ENCODE results near the gene KRT85.
"Not testable (repeated sequence)": the region's sequence is repeated elsewhere in the genome, so short reads cannot be mapped to it uniquely, and the experiment has no call there.

KRT85 gene

DNA sequence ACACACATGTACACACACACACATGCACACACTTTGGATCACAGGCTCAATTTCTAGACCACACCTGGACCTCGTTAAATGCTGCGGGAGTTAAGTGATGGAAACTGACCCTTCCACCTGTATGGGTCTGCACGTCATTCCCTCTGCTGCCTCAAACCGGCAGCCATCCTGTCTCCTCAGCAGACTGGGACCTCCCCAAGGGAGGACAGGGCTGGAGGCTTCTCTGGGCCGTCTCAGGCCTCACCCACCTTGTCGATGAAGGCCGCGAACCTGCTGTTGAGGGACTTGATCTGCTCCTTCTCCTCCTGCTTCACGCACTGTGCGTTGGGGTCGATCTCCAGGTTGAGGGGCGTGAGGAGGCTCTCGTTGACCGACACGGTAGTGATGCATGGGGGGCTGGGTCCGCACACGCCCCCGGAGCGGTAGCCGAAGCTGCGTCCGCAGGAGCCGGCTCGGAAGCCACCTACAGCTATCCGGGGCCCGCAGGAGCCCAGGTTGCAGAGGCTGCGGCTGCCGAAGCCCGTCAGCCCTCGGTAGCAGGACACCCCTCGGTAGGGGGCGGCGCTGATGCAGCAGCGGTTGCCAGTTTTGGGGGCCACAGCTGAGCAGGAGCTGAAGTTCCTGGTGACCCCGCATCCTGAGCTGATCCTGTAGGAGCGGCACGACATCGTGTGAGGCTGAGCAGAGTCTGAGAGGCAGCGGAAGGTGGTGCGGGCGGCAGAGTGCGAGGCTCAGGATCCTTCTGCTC, at the start of gene KRT85:
Gene KRT85, minus strand, starts transcription at position 744 of the 748 bp plus-strand sequence. Its CDS starts 76 bp downstream, at position 668.
- DNase-seq (ENCODE audit: low spot score) = no peak

DNA sequence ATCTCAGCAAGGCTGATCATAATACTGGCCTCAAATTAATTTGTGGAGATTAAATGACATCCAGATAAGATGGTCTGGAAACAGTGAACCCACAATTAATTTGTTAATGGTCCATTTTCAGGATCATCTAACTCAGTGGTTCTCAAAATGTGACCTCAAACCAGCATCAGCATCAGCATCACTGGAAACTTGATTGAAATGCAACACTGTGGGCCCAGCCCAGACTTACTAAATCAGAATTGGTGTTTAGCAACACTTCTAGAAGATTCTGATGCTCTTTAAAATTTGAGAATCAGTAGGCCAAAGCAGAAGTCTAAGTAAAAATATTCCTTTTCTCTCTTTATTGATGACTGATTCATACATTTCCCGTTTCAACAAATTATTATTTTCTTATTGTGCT, 49.5 kb upstream of the KRT85 start:
- DNase-seq (ENCODE audit: low spot score) = no peak

DNA sequence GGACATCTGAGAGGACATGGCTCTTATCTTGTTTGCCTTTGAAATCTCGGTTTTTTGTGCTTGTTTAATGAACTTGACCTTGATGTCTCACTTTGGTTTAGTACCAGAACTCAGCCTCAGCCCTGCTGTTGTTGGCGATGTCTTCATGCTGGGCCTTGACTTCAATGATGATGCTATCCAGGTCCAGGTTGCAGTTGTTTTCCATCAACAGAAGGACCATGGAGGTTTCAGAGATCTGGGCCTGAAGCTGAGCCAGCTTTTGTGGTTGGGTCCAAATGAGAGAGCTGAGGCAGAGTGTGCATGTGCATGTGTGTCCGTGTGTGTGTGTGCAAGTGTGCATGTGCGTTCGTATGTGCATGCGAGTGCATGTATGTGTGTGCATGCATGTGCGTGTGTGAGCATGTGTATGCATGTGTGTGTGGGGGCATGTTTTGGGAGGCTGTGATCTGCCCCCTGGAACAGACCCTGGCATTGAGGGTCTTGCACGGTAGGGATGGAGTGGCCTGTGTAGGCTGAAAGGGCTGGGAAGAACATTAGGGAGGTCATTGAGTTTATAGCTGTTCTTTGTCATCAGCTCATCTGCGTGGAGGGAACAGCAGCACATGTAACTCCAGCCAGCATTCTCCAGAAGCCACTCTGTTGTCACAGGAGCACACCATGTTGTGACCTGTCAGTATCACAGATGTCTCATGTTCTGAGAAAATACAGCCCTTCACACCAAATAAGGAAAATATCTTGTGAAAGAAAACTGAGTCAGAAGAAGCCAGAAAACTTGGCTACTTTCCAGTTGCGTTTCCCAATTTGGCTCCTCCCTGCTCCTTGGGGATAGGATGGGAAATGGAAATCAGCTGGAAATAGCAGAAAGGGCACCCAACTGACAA, 48.8 kb upstream of the KRT85 start:
- no peak for DNase-seq (ENCODE audit: low spot score)

DNA sequence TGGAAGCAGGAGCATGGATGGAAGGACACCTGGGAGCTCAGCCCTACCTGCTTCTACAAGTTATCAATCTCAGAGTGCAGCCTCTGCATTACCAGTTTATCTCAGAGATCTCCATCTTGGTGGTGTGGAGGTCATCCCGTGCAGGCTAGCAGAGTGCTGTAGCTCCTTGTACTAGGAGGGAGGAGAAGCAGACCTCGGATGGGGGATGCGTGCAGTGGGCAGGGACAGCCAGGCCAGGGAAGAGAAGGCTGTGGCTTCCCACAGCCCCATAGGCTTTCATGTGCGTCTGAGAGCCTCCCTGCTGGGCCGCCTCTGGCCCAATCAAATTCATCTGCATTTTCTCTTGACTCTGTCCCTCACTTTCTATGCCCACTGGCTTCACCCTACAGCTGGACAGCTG, 47.7 kb upstream of the KRT85 start:
- no peak for DNase-seq (ENCODE audit: low spot score)

DNA sequence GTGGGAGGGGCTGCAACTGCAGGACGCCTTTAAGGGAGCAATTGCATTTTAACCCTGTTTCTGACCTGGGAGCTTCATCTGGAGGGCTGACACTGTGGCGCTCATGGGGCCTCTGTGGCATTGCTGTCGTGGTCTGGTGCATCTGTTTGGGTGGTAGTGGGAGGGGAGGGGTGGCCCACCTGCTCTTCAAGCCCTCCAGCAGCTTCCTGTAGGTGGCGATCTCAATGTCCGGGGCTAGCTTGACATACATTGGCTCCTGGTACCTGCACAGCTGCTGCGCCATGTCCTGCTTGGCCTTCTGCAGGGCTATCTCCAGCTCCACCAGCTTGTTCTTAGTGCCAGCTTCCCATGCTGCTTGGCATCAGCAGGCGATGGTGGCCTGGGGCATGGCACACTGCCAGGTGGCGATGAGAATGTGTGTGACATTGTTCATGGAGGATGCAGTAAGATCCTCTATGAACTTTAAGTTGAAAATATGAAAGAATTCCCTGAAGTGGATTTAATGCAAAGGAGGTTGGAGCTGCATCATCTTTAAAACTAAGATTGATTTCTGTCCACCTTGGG, 46.6 kb upstream of the KRT85 start:
- no peak for DNase-seq (ENCODE audit: low spot score)

DNA sequence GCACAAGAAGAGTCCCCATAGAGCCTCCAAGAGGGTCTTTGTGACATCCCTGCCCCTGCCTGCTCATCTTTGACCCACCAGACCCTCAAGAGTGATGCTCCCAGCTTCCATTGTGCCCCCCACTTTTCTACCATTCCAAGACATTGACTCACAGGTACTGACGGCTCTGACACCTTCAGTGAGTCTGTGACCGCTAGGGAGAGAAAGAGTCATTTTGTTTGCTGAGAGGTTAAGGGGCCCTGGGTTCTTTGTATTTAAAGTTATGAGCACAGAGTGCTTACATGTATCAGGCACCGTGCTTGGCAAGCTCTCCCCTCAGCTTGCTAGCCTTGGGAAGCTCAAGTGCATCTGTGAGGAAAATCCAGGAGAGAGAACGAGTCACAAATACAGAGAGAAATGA, 45.9 kb upstream of the KRT85 start:
- DNase-seq (ENCODE audit: low spot score) = no peak

DNA sequence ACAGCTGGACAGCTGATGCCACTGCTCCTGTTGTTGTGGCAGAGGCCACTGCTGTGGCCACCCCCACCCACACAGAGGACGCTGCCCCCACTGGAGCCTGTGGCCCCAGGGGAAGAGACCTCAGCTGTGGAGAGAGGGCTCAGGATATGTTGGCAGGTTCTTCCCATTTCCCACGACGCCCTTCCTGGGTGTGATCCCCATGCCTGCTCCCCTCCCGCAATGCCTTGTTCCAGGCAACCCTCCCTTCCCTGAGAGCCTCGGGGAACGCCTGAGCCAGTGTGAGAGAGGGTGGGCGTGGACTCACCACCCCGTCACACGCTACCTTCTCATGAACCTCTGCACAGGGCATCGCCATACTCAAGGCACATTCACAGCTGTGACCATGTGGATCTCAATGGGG, 44.5 kb upstream of the KRT85 start:
- DNase-seq (ENCODE audit: low spot score) = no peak

DNA sequence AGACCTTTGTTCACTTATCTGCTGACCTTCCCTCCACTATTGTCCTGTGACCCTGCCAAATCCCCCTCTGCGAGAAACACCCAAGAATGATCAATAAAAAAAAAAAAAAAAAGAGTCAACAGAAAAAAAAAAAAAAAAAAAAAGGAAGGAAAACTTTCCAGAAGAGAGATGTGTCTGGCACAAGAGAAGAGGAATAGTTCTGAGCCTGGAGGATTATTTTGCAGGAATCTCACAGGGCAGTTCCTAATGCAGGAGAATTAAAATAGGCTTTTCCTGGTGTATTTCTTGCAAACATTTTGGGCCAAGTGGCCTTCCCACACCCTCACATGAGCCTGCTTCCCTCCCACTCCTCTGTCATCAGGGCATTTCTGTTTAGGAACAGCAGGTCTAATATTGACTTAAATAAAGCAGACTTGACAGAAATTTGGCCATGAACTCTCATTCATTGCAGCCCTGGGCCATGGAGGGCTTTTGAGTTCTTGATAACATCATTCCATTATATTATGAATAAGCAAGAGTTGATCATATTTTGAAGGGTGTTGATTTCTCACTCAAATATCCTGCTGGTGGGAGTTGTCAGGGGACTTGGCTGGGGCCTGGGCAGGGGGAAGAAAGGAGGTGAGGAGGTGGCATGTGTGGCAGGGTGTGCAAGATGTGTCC, 43.4 kb upstream of the KRT85 start:
- not testable (repeated sequence) for DNase-seq (ENCODE audit: low spot score)

DNA sequence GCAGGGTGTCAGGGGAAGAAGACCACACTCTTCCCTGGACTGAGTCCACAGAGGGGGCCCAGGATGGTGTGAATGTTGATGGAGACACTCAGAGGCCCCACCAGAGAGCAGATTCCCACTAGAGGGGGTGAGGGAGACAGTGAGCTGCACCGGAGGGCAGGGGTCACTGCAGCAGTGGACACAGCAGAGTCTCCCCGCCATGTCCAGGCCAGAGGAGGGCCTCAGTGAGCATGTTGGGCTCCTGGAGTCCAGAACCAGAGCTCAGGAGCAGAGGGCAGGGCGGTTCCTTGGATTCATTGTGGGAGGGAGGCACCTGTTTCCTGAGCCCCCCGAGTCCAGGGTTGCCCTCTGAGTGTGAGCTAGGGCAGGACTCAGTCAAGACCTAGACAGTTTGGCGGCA, 40.6 kb upstream of the KRT85 start:
- DNase-seq (ENCODE audit: low spot score) = no peak

DNA sequence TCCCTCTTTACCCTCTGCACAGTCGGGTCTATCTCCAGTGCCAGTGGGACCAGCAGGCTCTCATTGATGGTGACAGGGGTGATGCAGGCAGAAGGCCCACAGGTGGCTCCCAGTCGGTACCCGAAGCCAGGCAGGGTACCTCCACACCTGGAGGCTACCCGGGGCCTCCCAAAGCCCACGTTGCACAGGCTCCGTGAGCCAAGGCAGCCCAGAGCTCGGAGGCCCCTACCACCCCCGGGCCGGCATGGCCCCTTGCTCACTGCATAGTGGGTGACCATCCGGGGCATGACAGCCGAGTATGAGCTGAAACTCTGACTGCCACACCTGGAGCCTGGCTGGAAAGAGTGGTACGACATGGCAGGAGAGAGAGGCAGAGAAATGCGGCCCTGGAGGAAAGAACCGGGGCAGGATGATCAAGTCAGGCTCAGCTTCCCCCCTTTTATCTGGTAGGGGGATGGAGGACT, 38.7 kb upstream of the KRT85 start, which contains the start of gene KRT82:
Gene KRT82, minus strand, starts transcription at position 414 of the 464 bp plus-strand sequence. Its CDS starts 58 bp downstream, at position 356.
- DNase-seq (ENCODE audit: low spot score) = no peak

DNA sequence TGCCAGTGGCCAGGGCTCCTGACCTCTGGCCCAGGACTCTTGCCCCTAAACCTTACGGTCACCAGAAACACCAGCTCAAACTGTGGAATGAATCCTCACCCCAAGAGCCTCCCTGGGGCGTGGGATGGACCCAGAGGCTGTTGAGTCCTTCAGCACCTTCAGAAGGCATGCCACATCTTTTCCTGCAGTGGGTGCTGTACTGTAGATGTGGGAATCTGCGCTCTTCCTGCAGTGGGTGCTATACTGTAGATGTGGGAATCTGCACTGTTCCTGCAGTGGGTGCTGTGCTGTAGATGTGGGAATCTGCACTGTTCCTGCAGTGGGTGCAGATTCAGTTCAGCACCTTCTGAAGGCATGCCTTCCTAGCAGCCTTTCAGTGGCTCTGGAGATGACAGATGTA, 37.7 kb upstream of the KRT85 start:
- no peak for DNase-seq (ENCODE audit: low spot score)

DNA sequence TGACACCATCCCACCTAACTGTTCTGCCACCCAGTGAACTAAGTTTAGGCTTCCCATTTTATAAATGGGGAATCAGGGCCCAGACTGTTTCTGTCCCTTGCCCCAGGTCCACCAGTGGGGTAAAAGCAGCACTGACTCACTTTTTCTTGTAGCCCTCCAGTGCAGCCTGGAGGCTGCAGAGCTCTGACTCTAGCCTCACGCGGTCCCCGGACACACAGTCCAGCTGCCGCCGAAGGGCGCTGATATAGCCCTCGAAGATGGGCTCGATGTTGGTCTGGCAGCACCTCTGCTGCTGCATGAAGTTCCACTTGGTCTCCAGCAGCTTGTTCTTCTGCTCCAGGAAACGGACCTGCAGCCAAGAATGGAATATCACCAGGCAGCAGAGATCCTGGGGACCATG, 36.3 kb upstream of the KRT85 start:
- no peak for DNase-seq (ENCODE audit: low spot score)

DNA sequence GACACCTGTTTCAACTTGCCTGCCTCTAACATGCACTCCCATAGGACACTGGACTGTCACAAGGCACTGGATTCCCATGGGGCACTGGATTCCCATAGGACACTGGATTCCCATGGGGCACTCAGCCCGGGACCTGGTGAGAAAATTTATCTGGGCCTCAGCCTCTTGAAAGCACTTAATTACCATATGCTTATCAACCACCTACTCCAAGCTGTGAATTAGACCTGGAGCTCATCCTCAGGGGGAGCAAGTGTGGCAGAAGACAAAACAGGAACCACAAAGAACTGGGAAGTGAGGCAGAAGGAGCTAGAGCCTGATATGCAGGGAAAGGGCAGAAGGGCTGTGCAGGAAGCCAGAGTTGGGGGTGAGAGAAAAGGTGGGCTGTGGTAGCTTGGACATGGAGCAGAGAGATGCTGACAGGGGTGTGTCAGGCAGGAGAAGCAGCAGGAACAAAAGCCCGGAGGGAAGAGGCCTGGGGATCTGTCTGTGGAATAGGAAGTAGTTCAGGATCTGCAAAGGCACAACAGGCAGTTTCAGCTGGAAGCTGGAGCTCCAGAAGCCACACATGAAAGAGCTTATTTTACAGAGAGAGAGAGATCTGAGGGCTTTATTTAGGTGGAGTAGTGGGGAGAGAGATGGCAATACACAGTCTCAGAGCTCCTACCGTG, 35.7 kb upstream of the KRT85 start:
- no peak for DNase-seq (ENCODE audit: low spot score)

DNA sequence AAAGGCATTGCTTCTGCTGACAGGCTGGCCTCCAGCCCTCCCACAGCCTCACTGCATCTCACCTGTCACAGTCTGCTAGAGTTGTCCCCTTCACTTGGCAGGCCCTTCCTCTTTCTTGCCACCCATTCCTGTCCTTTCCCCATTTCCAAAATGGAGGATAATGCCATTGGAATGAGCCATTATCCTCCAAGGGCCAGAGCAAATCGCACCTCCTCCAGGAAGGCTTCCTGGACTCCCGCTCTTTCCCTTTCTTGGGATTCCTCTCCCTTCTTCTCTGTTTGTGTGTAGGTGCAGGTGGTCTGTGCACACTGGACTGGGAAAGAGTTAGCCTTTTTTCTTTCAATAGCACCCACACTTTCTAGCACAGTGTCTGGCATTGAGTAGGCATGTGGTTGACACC, 35.1 kb upstream of the KRT85 start:
- no peak for DNase-seq (ENCODE audit: low spot score)

DNA sequence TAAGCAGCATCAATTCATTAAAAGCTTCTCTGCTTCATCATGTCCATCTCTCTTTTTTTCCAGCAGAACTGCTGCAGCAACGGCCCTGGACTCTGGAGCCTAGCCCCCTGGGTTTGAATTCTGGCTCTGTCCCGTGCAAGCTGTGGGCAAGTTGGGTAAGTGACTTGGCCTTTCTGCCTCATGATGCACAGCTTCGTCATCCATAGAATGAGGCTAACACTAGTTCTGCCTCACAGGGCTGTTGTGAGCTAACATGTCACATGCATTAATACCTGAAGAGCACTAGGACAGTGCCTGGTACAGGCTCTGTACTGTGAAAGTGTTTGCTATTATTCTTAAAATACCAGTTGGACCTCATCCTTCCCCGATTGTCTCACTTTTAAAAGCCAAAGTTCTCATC, 34.6 kb upstream of the KRT85 start:
- no peak for DNase-seq (ENCODE audit: low spot score)

DNA sequence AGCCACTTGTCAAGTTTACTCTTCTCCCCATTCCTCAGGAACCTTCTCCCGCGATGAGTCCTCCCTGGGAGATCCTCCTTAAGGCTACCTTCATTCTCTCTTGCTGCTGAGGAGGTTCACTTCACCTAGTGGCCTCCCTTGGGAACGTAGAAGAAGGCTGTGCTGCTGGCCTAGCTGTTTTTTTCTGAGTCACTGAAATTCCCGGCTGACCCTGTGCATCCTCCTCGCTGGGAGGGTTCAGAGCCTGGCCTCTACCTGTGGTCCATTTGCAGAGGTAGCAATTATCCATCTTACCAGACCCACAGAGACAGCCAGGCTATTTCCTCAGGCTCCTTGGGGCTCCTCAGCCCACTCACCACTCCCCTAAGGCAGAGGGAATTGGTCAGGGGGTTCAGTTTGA, 34.2 kb upstream of the KRT85 start:
- no peak for DNase-seq (ENCODE audit: low spot score)

DNA sequence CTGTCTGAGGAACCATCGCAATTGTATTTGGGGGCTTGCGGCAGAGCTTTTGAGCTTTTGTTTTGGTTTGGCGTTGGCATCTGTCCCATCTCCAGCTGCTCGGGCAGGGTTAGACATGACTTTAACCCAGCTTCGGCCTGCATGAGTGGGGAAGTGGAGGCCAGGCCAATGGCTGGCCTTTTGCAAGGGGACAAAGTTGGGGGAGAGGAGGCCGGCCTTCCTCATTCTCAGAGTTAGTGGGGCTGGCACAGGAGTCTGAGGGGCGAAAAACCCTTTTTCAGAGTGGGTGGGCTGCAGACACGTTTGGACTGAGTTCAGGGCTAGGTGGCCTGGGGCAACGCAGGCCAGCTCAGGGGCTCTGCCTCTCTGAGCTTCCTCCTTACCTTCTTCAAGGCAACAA, 33.6 kb upstream of the KRT85 start:
- no peak for DNase-seq (ENCODE audit: low spot score)

DNA sequence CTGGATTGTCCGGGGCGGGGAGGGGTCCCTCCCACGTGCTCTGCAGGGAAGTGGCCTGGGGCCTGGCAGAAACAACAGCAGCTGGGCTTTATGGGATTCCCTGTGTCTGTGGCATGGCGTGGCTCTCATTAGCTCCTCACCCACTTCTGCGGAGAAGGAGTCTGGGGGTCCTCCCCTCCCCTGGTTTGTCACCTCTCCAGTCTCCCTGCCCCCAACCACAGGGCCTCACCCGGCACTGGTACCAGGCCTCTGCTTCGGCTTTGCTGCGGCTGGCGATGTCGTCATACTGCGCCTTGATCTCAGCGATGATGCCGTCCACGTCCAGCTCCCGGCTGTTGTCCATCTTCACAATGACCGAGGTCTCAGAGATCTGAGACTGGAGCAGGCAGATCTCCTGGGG, 32.5 kb upstream of the KRT85 start:
- DNase-seq (ENCODE audit: low spot score) = no peak

DNA sequence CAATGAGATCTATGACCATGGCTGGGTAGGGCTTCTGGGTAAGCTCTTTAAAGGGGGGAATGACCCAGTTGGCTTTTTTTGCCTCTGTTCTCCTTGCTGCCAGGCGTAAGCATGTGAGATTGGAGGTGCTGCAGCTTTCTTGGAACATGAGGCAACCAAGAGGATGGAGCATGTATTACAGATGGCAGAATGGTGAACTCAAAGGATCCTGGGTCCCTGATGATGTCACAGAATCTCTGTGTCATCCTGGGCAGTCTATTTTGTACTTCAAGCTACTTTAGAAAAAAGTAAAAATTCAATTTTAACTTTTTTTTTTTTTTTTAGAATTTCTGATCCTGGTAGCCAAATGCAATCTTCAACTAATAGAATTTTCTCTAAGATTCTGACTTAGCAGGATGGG, 30.9 kb upstream of the KRT85 start:
- DNase-seq (ENCODE audit: low spot score) = no peak

DNA sequence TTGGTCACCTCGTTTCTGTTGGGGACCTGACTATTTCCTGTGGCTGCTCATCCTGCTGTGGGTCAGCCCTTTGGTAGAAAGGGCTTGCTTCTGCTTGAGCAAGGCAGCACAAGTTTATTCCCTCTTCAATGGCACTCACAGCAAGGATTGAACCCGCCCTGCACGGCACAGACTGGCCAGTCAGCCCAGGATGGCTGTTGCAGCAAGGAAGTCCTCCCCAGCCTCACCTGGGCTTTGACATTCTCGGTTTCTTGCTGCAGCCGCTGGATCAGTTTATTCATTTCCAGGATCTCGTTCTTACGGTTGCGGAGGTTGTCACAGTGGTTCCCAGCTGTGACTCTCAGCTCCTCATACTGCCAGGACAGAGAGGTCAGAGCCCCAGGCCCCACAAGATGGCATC, 29.4 kb upstream of the KRT85 start:
- DNase-seq (ENCODE audit: low spot score) = no peak

DNA sequence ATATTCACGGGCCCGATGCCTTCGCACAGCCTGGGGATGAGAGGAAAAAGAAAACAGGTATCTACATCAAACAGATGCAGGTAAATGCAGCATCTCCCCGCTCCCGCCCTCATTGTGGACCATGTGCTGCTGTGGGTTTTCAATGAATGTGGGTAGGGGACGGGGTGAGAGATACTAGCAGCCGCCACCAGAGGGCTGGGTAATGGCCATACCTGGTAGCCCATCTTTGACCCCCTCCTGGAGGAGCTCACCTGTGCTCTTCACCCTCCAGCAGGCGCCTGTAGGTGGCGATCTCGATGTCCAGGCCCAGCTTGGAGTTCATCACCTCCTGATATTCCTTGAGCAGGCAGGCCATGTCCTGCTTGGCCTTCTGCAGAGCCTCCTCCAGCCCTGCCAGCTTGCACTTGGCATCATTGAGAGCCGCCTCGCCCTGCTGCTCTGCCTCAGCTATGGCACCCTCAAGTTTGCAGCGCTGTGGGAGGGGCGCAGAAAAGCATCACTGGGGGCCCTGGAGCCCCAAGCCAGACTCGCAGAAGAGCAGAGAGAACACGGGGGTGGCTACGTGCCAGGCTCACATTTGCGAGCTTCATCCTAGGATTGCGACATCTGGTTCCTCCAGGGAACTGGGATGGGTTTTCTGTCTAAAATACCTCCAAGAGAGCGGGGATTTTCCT, 28.6 kb upstream of the KRT85 start:
- no peak for DNase-seq (ENCODE audit: low spot score)

Measured in hematopoietic multipotent progenitor cell treated with erythropoietin and hydrocortisone succinate and interleukin-3 and kit ligand, for 15 days (in vitro differentiated cells).